K562 (cell line): ENCODE measurements around the gene CST2. TPM values are rescaled to one million over a fixed set of nuclear protein-coding genes. Genes with fewer than 3 reads are reported as not detected.

Experiments
- ATAC-seq: fragments of 200-7000 bp; cut with Tn5 transposase; 3 replicates; pipeline ENCODE4 v1.9.1; 2020; ENCODE audit warnings: moderate library complexity
- BruUV-seq: library from RNA; stranded (reverse); fragments of 400-500 nt; replicated peaks from 2 replicates; lab custom pipeline; 2021; lab: Mats Ljungman, UMichigan
- CTCF ChIA-PET: fragments of 300-600 bp; formaldehyde crosslinking; extraction: SDS; loops from one replicate; lab custom pipeline; 2021; ENCODE audit warnings: low intra/inter-chr PET ratio; lab: Yijun Ruan, JAX
- POLR2A ChIA-PET: fragments of 300-600, 350-650 bp; sonication (Branson Sonifier 250); formaldehyde crosslinking; extraction: SDS; loops from one replicate; lab custom pipeline; 2021; ENCODE audit warnings: antibody characterized with exemption, inconsistent platforms; lab: Yijun Ruan, JAX
- DNase-seq, 4 experiments: peaks; one replicate each; pipeline versions ENCODE4 v3.0.0 to v3.0.0-alpha.2; 2011 to 2018; ENCODE audit warnings: low spot score in 3 of 4, mixed read lengths in 3 of 4; ENCODE audit errors: extremely low read depth in 1 of 4
- FAIRE-seq: peaks from 2 replicates; lab custom pipeline; 2011; peaks lifted over from hg19 to GRCh38; lab: Jason Lieb, UNC
- H2AFZ ChIP-seq: 2 replicates; pipeline ENCODE4 v1.6.0; 2011; ENCODE audit warnings: low read depth, low read length, control low read depth, inconsistent platforms
- H3K27ac ChIP-seq: fragments of 200-600 bp; 3 replicates; pipeline ENCODE4 v1.8.0; 2011; ENCODE audit warnings: low read depth, mild to moderate bottlenecking, control low read depth, inconsistent platforms, low read length, moderate library complexity, mixed read lengths; ENCODE audit errors: extremely low read depth
- H3K27me3 ChIP-seq, 2 experiments: fragments of 300-600 bp in 1 of 2; 2 replicates in 1 of 2; 3 replicates in 1 of 2; pipeline versions ENCODE4 v1.6.0 to v1.8.0; 2011; ENCODE audit warnings: inconsistent platforms in 2 of 2, low read length in 2 of 2, mild to moderate bottlenecking in 1 of 2, mixed read lengths in 1 of 2, moderate library complexity in 1 of 2; ENCODE audit not compliant: control insufficient read depth in 2 of 2, insufficient read depth in 2 of 2
- H3K36me3 ChIP-seq: fragments of 300-600 bp; 3 replicates; pipeline ENCODE4 v1.8.0; 2011; ENCODE audit warnings: mild to moderate bottlenecking, low read length, inconsistent platforms; ENCODE audit not compliant: control insufficient read depth, insufficient read depth
- H3K4me1 ChIP-seq, 2 experiments: fragments of 200-600 bp in 1 of 2; replicated peaks in 1 of 2; 2 replicates in 1 of 2; 3 replicates in 1 of 2; pipeline versions ENCODE4 v1.5.1 to v1.8.0; 2011; ENCODE audit warnings: inconsistent platforms in 2 of 2, low read length in 2 of 2, mild to moderate bottlenecking in 1 of 2, mixed read lengths in 1 of 2, moderate library complexity in 1 of 2; ENCODE audit not compliant: control insufficient read depth in 2 of 2, insufficient read depth in 2 of 2
- H3K4me2 ChIP-seq: 2 replicates; pipeline ENCODE4 v1.6.1; 2011; ENCODE audit warnings: low read length, control low read depth, inconsistent platforms, mixed read lengths; ENCODE audit not compliant: insufficient read depth
- H3K4me3 ChIP-seq: fragments of 200-600 bp; sonication (generic), shearing (Covaris generic); 2 replicates; pipeline ENCODE4 v1.5.1; 2016; ENCODE audit warnings: control low read depth, inconsistent platforms
- H3K79me2 ChIP-seq: fragments of 200-600 bp; 3 replicates; pipeline ENCODE4 v1.8.0; 2011; ENCODE audit warnings: low read length, inconsistent platforms; ENCODE audit not compliant: control insufficient read depth, insufficient read depth
- H3K9ac ChIP-seq, 2 experiments: 2 replicates each; pipeline versions ENCODE4 v1.6.0 to v1.6.1; 2011; ENCODE audit warnings: low read depth in 2 of 2, low read length in 2 of 2, control low read depth in 1 of 2, inconsistent platforms in 1 of 2, mild to moderate bottlenecking in 1 of 2, mixed read lengths in 1 of 2; ENCODE audit not compliant: insufficient read depth in 1 of 2
- H3K9me1 ChIP-seq: one replicate; pipeline ENCODE4 v1.6.0; 2011; ENCODE audit warnings: inconsistent platforms, mild to moderate bottlenecking, low read length, moderate library complexity; ENCODE audit not compliant: control insufficient read depth, insufficient read depth
- H3K9me3 ChIP-seq: replicated peaks from 2 replicates; pipeline ENCODE4 v1.5.1; 2011; ENCODE audit warnings: low read depth, low read length, inconsistent platforms; ENCODE audit not compliant: control insufficient read depth, insufficient read depth
- H4K20me1 ChIP-seq: replicated peaks from 2 replicates; pipeline ENCODE4 v1.6.1; 2011; ENCODE audit warnings: low read length, inconsistent platforms, mixed read lengths; ENCODE audit not compliant: control insufficient read depth, insufficient read depth
- ARID2 ChIP-seq: fragments of 450-650 bp; IDR thresholded peaks from 2 replicates; pipeline ENCODE4 v1.6.1; 2017; ENCODE audit warnings: antibody characterized with exemption, mild to moderate bottlenecking
- CEBPG ChIP-seq, 3 experiments: fragments of 200-800 bp in 1 of 3; sonication (Bioruptor generic) in 1 of 3; sonication (generic) in 1 of 3; formaldehyde crosslinking in 1 of 3; IDR thresholded peaks in 2 of 3; conservative IDR thresholded peaks in 1 of 3; 2 replicates each; pipeline versions ENCODE4 v1.6.1 to v1.8.0; 2016 to 2022; ENCODE audit warnings: missing compliant biosample characterization in 2 of 3, missing genetic modification characterization in 2 of 3, mild to moderate bottlenecking in 1 of 3, missing genetic modification reagents in 1 of 3
- CREBBP ChIP-seq: IDR thresholded peaks from one replicate; pipeline ENCODE4 v1.6.1; 2012; ENCODE audit warnings: low read depth, mild to moderate bottlenecking, control low read depth, inconsistent platforms, low read length
- HDAC8 ChIP-seq: fragments of 450-650 bp; IDR thresholded peaks from 2 replicates; pipeline ENCODE4 v1.6.1; 2016; ENCODE audit warnings: mild to moderate bottlenecking, missing genetic modification characterization, moderate library complexity, missing compliant biosample characterization
- PYGO2 ChIP-seq: fragments of 450-650 bp; IDR thresholded peaks from 2 replicates; pipeline ENCODE4 v1.6.1; 2016; ENCODE audit warnings: mild to moderate bottlenecking, missing genetic modification characterization, moderate library complexity, missing compliant biosample characterization
- RBM15 ChIP-seq: fragments of 200-400 bp; formaldehyde crosslinking; IDR thresholded peaks from 2 replicates; pipeline ENCODE4 v1.6.1; 2018; ENCODE audit warnings: mild to moderate bottlenecking, low read length, moderate library complexity; ENCODE audit not compliant: insufficient read depth
- TGIF2 ChIP-seq: sonication (generic); formaldehyde crosslinking; IDR thresholded peaks from 2 replicates; pipeline ENCODE4 v1.8.1; 2022; ENCODE audit warnings: mild to moderate bottlenecking, missing genetic modification reagents, moderate library complexity
- ZNF124 ChIP-seq: sonication (generic); formaldehyde crosslinking; IDR thresholded peaks from 2 replicates; pipeline ENCODE4 v1.8.1; 2022; ENCODE audit warnings: missing genetic modification reagents
- ZNF143 ChIP-seq: sonication (generic); formaldehyde crosslinking; IDR thresholded peaks from 2 replicates; pipeline ENCODE4 v1.9.0; 2022; ENCODE audit warnings: mild to moderate bottlenecking, missing genetic modification reagents
- ZNF3 ChIP-seq: fragments of 250-450 bp; sonication (Bioruptor Pico); IDR thresholded peaks from 2 replicates; pipeline ENCODE4 v1.5.0; 2021; ENCODE audit warnings: mild to moderate bottlenecking, moderate library complexity
- WGBS: fragments of 100-300 bp; shearing (Covaris generic); methylation state at CpG from one replicate; pipeline ENCODE4 v1.1.6; 2016; ENCODE audit warnings: low coverage, mixed read lengths; ENCODE audit not compliant: insufficient coverage; ENCODE audit errors: missing lambda C conversion rate; 5-methylcytosine and 5-hydroxymethylcytosine counted together
- in situ Hi-C: fragments of 300-500 bp; cut with MboI; formaldehyde crosslinking; loops from 4 replicates; pipeline ENCODE4 v1.15.0; 2018; ENCODE audit warnings: inconsistent platforms, mixed read lengths
- intact Hi-C: fragments of 100-400 bp; cut with micrococcal nuclease; formaldehyde crosslinking; loops from 2 replicates; pipeline ENCODE4 v1.14.2; 2022
- polyA plus RNA-seq, 8 experiments: library from polyadenylated mRNA; depleted of rRNA in 4 of 8; stranded (reverse) in 5 of 8; unstranded in 3 of 8; fragments of >200 nt; fragmentation: Nextera tagmentation in 2 of 8; fragmentation: Illumina TruSeq in 1 of 8; extraction: Ambion mirVana in 2 of 8; extraction: Trizol in 1 of 8; gene quantifications; 2 replicates each; pipeline versions ENCODE4 v1.2.1 to v1.2.3, GENCODE V29; 2011 to 2014; ENCODE audit warnings: inconsistent platforms in 1 of 8, missing spikeins in 1 of 8
- total RNA-seq, 7 experiments: library from RNA; depleted of rRNA in 6 of 7; stranded (reverse); fragments of >200 nt in 6 of 7; fragmentation: Illumina TruSeq in 2 of 7; extraction: Trizol in 2 of 7; gene quantifications; 2 replicates each; pipeline versions ENCODE4 v1.2.1 to v1.2.3, GENCODE V29; 2011 to 2021; ENCODE audit warnings: low replicate concordance in 1 of 7

CST2 gene
- total and polyA plus RNA-seq, 9 of the 15 experiments (the other 6 are each of a cell fraction or from before 2014, with no cell fraction given): not detected

- intact Hi-C loops: no loop called here
- H3K79me2 ChIP-seq: no peaks in the 10 kb centered on the region
- no peak overlapping the region for H3K4me2 ChIP-seq
- no peaks in the 10 kb centered on the region for H3K9me3 ChIP-seq
- no peak overlapping the region for H3K9ac ChIP-seq
- ATAC-seq (no peak), FAIRE-seq (no peak), DNase-seq (no peak)
- CTCF ChIA-PET: no interaction called here
- no peak for TF ChIP-seq CREBBP
- TF ChIP-seq ZNF3 (CRISPR knock-in tag): no peak
- TF ChIP-seq PYGO2 (tag): no peak
- TF ChIP-seq ZNF143 (CRISPR knock-in tag): no peak
- TF ChIP-seq HDAC8 (tag): no peak
- no peak for TF ChIP-seq ARID2
- no peak for TF ChIP-seq RBM15
- TF ChIP-seq TGIF2 (CRISPR knock-in tag): no peak
- no peak for TF ChIP-seq CEBPG (CRISPR knock-in tag; IDR thresholded peaks at IDR 0.05)
- TF ChIP-seq CEBPG (tag; conservative IDR thresholded peaks at IDR 0.05 in 1 of 2, IDR thresholded peaks at IDR 0.05 in 1 of 2): no peak
- no peak for TF ChIP-seq ZNF124 (CRISPR knock-in tag)
- H3K9me1 ChIP-seq: no peaks in the 10 kb centered on the region
- no peaks in the 10 kb centered on the region for H3K36me3 ChIP-seq
- no peaks in the 10 kb centered on the region for H3K27me3 ChIP-seq
- in situ Hi-C loops: no loop called here
- no peaks in the 10 kb centered on the region for H3K4me1 ChIP-seq
- POLR2A ChIA-PET: no interaction called here
- H3K4me3 ChIP-seq: no peak overlapping the region
- no peak overlapping the region for H2AFZ ChIP-seq
- no peak overlapping the region for H3K27ac ChIP-seq
- no TSS peak for BruUV-seq
- WGBS: 0% methylated on average over 4 of the region's 7 CpGs
- H4K20me1 ChIP-seq: no peaks in the 10 kb centered on the region
These were observed 32.5 kb downstream of the CST2 start for GRCh38 chr20:23794065-23794464.
